NCI-H510A (cell line): Measurements from ENCODE around the gene GPR82.
"Not testable (repeated sequence)": the region's sequence is repeated elsewhere in the genome, so short reads cannot be mapped to it uniquely, and the experiment has no call there.

Source experiments
- DNase-seq: peaks from one replicate; lab custom pipeline; 2025; lab: John Stamatoyannopoulos, UW

GPR82 gene

GRCh38 chrX:41723826-41724225, at the start of gene GPR82:
Gene GPR82, plus strand, starts transcription at chrX:41724181. Its CDS starts 2,846 bp downstream, at chrX:41727027.
- DNase-seq, result no peak

- DNase-seq, result not testable (repeated sequence)
These were observed 47.6 kb upstream of the GPR82 start for GRCh38 chrX:41676361-41676760.

- no peak for DNase-seq
These were observed 46.6 kb upstream of the GPR82 start for GRCh38 chrX:41677183-41678060.

GRCh38 chrX:41684138-41684537, 39.8 kb upstream of the GPR82 start:
- no peak for DNase-seq

GRCh38 chrX:41684940-41685339, 39.0 kb upstream of the GPR82 start:
- DNase-seq, result no peak

DNA sequence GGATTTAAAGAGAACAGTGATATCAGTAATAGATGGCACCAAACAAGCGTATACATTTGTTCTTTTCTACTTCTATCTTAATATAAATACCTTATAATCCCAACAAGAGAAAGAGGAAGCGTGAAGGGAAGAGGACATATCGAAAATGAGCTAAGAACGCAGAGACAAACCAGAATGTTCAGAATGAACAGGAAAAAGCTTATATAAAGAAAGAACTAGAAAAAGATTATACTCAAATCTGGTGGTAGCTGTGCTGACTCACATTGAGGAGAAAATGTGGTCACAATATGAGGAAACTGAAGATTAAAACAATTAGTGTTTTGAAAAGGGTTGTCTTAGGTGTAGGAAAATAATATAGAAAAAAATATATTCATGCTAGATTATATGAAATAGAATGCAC, 37.2 kb upstream of the GPR82 start:
- no peak for DNase-seq

DNA sequence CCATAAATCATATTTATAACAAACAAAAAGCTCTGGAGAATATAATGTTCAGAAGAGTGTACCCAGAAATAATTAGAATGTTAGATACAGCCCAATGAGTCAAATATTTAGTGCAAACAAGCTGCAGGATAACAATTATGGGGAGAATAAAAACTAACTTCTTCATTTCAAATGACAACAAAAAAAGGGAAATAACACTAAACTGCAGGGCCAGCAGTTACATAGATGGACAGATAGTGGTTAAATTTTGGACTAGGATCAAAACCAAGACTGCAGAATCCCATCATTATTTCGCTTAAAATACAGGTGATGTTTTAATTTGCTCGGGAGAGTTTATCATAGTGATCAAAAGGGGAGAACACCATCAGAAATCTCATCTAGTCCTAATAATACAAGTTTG, 35.8 kb upstream of the GPR82 start:
- DNase-seq, result no peak

GRCh38 chrX:41688835-41689234, 35.1 kb upstream of the GPR82 start, which contains the start of gene GPR34:
Gene GPR34, plus strand, starts transcription at chrX:41688973. Its CDS starts 6,661 bp downstream, at chrX:41695634.
- DNase-seq, result no peak

DNA sequence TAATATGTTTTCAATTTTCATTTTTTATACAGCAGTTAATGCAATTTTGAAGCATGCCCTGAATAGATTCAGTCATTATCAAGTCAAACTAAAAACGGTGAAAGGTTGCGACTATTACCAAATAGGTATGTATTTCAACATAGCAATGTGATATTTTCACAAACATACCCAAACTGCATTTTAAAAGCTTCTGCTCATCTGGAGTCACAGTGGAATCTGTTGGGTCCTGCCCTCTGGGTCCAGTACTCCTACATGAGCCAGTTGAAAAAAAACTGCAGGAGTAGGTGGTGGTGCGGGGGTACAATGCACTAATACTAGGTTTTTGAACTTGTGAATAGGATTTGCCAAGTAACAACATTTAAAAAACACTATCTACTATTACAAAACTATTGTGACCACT, 34.3 kb upstream of the GPR82 start:
- no peak for DNase-seq

- DNase-seq, result no peak
These were observed 31.7 kb upstream of the GPR82 start for GRCh38 chrX:41692162-41692749.

- DNase-seq, result no peak
These were observed 31.0 kb upstream of the GPR82 start for GRCh38 chrX:41693024-41693423.

- DNase-seq, result no peak
These were observed 28.6 kb upstream of the GPR82 start for GRCh38 chrX:41695426-41695825.

GRCh38 chrX:41703574-41704029, 20.4 kb upstream of the GPR82 start:
- no peak for DNase-seq

- DNase-seq, result no peak
These were observed 18.9 kb upstream of the GPR82 start for GRCh38 chrX:41705042-41705441.

GRCh38 chrX:41705680-41706374, 18.2 kb upstream of the GPR82 start:
- DNase-seq, result no peak

- DNase-seq, result no peak
These were observed 16.8 kb upstream of the GPR82 start for GRCh38 chrX:41707218-41707617.

DNA sequence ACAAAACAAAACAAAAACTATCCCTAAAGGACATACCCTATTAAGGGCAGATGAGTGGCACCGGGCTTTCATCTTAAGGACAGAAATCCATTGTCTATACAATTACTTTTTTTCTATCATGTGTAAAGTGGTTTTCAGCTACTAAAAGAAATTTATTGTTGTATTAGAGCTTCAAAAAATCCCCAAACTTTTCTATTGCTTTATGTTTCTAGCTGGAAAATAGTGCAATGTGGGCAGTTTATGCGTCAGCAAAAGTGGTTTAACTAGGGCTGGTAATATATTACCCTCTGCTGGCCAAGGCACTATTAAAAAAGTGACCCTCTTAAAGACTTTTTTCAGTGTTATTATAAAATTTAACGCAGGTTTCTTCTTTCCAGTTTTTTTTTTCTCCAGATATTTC, 15.5 kb upstream of the GPR82 start:
- DNase-seq, result no peak

- no peak for DNase-seq
These were observed 12.8 kb upstream of the GPR82 start for GRCh38 chrX:41711021-41711667.

DNA sequence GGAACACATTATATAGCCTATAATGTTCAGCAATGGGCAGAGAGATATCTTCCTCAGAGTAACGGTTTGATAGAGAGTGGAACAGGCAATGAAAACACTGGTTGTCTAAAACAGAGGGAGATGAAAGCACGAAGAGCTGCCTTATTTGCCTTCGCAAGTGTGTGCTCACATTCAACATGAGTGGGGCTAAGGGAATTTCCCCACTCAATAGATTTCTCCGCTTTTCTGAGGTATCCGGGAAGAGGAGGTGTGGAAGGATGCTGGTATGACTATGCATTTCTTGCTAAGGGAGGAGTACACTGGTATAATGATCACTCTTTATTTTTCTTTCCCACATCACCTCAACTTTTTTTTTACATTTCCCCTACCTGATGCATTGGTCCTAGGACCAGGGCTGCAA, 7.8 kb upstream of the GPR82 start:
- no peak for DNase-seq

GRCh38 chrX:41716767-41717473, 7.1 kb upstream of the GPR82 start:
- DNase-seq, result no peak

GRCh38 chrX:41718481-41719235, 5.3 kb upstream of the GPR82 start:
- no peak for DNase-seq
